NCI-H510A (cell line): ENCODE data around the gene STX3.
"Not testable (repeated sequence)": the region's sequence is repeated elsewhere in the genome, so short reads cannot be mapped to it uniquely, and the experiment has no call there.

Source experiments
- DNase-seq: peaks from one replicate; lab custom pipeline; 2025; lab: John Stamatoyannopoulos, UW

Gene STX3

DNA sequence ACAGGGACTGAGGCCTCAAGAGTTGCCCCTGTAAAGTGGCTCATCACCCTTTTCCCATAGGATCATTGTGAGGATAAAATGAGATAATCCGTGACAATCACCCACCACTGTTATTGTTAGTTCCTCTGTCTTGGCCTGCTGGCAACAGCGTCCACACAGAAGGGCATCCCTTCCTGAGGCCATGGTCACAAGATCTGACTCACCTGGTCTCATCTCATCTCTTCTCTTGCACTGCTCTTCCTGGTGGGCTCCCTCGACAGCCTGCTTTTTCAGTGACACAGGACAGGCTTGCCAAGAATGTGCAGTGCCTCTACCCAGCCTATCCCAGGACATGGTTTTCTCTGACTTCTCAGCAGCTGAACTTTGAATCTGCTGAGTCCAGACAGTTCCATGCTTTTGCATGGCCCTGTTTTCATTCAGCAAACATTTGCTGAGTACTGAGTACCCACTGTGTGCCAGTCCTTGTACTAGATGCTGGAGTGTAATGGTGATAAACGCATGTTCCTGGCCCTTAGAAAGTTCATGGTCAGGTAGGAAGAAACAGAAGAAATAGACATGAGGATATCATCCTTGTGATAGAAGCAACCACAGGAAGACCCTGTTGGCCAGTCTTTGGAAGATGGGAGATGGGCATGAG lies 3.3 kb downstream of the STX3 start:
- DNase-seq = no peak

- DNase-seq = no peak
Observed at GRCh38 chr11:59759900-59760299, 4.7 kb downstream of the STX3 start.

GRCh38 chr11:59760771-59761170 lies 5.6 kb downstream of the STX3 start:
- DNase-seq = no peak

GRCh38 chr11:59761993-59762392 lies 6.8 kb downstream of the STX3 start:
- no peak for DNase-seq

DNA sequence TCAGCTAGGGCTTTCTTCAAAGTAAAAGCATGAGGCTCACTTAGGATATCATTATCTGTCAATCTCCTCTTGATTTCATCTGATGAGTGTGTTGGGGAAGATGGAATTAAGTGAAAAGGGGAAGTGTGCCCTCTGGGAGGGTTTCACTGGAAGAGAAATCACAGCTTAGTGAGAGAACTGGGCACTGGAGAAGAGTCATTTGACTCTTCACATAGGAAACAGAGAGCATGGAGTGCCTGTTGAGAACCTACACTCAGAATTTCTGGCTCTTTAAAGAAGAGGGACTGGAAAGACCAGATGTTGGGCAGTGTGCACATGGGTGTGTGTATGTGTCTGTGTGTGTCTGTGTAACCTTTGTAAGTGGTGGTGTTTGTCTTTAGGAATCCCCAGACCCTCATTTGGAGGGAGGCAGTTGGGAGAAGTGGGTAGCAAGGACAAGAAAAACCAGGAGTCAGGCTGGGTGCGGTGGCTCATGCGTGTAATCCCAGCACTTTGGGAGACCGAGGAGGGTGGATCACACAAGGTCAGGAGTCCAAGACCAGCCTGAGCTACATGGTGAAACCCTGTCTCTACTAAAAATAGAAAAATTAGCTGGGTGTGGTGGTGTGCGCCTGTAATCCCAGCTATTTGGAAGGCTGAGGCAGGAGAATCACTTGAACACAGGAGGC lies 10.0 kb downstream of the STX3 start:
- DNase-seq = no peak

DNA sequence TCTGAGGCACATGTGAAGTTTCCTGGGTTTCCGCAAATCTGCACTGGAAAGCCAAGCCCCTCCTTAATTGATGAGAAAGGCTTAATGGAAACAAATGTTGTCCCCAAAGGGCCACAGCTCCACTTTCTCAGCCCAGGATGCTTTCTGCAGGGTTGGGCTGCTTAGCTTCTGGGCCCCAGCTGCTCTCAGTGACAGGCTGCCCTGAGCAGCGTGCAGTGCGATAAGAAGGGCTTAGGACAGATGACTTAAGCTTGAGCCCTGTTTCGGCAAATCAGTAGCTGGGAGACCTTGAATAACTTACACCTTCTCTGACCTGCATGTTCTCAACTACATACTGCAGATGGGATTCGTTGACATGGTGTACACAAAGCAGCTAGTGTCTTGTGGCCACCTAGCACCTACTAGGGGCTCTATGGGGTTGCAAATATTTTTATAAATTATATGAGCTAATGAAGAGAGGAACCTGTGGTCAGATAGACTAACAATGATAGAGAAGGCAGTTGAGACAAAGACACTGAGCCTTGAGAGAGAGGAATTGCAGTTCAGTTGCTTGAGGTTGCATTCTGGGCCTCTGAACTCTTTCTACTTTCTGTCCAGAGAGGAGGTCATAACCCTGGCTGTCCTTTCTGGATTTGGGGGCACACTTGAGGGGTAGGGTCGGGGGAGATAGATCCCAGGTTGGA lies 11.5 kb downstream of the STX3 start:
- no peak for DNase-seq

GRCh38 chr11:59767225-59767611 lies 12.0 kb downstream of the STX3 start:
- no peak for DNase-seq

- DNase-seq = no peak
Observed at GRCh38 chr11:59769111-59769510, 13.9 kb downstream of the STX3 start.

DNA sequence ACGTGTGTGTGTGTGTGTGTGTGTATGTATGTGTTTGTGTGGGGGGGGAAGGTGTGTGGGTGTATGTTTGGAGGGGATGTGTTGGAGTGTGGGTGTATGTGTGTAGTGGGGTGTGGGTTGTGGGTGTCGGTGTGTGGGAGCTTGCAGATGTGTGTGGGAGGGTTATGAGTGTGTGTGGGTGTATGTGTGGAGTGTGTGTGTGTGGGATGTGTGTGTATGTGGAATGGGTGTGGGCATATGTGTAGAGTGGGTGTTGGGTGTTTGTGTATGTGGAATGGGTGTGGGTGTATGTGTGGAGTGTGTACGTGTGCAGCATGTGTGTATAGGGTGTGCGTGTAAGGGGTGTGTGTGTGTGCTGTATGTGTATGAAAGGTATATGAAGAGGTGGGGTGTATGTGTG lies 14.7 kb downstream of the STX3 start:
- no peak for DNase-seq

DNA sequence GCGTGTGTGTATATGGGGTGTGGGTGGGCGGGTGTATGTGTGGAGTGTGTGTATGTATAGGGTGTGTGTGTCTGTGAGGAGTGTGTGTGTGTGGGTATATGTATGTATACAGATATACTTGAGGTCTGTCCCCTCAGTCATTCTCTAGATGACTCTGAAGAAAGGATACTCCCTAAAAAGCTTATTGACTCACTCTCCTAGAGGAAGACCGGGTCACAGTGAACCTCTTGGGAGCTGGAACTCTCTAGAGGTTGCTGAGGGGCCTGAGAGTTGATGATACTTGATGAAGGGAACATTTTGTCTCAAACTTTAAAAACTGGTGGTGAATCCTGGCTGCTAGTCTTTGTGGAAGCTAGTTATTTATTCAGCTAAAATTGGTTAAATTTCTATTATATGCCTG lies 15.1 kb downstream of the STX3 start:
- no peak for DNase-seq

DNA sequence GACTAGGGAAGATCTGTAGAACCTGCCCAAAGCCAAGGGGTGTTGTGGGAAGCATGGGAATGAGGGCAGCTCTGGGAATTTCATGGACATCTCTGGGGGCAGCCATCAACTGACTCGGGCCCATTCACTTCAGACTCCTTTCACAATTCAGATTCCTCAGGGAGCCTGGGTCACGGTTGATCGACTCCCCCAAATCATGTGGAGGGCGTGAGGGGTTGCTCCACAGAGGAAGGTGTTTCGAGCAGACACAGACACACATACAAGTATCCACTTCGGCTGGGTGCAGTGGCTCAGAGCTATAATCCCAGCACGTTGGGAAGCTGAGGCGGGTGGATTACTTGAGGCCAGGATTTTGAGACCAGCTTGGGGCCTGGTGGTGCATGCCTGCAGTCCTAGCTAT lies 15.7 kb downstream of the STX3 start:
- DNase-seq = no peak

- DNase-seq = no peak
Observed at GRCh38 chr11:59771605-59772004, 16.4 kb downstream of the STX3 start.

DNA sequence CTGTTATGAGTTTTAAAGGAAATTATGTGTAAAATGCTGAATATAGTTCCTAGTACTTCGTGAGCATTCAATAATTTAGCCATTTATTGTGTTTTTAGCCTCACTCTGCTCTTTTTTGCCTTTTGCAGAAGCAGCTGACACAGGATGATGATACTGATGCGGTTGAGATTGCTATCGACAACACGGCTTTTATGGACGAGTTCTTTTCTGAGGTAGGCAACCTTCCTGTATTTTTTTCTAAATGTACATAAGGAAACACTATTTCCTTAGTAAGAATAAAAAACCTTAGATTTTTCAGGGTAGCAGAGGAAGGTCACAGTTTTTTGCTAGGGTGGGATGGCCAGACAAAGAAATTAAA lies 17.9 kb downstream of the STX3 start:
- no peak for DNase-seq

GRCh38 chr11:59776210-59777066 lies 21.3 kb downstream of the STX3 start:
- no peak for DNase-seq

DNA sequence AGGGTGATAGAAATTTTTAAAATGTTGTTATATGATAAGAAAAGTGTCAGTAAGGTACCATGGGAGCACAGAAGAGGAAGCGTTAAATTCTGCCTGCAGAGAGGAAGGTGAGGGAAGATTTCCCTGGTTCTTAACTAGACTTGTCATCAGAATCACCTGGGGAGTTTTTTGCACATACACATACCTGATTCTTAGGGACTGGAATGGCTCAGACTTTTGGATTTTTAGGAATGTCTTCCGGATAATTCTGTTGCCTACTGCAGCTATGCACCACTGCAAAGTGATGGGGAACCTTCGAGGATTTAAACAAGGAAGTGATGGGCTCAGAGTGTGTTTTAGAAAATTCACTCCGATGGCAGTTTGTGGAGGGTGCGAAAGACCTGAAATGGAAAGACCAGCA lies 21.9 kb downstream of the STX3 start:
- DNase-seq = no peak

- DNase-seq = no peak
Observed at GRCh38 chr11:59778122-59778521, 22.9 kb downstream of the STX3 start.

DNA sequence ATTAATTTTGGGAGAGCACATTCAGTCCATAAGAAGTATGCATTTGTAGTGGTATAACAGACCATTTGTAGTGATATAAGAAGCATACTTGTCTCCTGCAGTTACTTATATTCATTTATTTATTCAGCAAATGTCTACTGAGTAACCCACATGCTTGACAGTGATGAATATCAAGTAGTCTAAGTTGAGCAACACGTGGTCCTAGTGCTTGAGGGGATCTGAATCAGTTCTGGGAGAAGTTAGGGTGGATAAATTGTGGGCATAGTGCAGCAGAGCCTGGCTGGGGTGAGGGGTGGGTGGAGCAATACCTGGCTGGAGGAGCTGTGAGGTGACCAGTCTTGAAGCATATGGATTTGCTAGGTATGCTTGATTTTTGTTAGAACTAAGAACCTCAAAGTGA lies 24.3 kb downstream of the STX3 start:
- no peak for DNase-seq

DNA sequence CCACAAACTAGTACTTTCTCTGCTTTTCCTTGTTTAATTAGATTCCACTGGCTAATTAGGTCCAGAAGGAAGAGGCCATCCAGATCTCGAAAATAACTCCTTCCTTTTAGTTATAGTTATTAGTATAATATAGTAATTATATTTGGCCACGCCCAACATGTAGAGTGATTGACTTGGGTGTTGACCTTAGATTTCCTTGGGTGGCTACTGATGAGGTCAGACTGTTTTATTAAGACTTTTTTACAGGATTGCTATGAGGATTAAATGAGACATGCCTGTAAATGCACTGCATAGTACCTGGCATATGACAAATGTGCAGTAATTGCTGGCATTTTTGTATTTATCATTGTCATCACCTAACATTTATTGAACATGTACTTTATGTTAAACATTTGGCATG lies 26.9 kb downstream of the STX3 start:
- no peak for DNase-seq

DNA sequence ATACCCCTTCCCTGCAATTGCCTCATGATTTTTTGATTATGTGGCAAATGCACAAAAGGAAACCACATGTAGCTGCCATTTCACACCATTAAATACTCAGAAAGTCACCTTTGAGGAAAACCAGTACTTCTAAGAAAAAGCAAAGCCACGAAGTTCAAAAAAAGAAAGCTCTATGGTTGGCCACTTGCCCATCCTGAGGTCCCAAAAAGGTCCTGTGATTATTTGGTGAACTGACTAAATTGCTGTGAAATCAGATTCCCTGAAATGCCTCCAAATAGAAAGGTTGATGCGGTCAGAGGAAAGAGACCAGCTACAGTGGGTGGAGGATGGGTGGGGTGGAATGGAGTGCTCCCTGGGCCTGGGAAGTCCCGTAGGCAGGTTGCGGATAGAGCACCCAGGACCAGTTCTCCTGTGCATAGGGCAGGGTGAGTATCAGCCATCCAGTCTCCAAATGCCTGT lies 28.5 kb downstream of the STX3 start:
- DNase-seq = no peak

DNA sequence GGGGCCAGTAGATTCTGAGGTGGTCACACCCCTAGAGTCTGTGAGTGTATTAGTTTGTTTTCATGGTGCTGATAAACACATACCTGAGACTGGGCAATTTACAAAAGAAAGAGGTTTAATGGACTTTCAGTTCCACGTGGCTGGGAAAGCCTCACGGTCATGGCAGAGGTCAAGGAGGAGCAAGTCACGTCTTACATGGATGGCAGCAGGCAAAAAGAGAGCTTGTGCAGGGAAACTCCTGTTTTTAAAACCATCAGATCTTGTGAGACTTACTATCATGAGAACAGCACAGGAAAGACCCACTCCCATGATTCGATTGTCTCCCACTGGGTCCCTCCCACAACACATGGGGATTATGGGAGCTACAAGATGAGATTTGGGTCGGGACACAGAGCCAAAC lies 29.3 kb downstream of the STX3 start:
- not testable (repeated sequence) for DNase-seq

DNA sequence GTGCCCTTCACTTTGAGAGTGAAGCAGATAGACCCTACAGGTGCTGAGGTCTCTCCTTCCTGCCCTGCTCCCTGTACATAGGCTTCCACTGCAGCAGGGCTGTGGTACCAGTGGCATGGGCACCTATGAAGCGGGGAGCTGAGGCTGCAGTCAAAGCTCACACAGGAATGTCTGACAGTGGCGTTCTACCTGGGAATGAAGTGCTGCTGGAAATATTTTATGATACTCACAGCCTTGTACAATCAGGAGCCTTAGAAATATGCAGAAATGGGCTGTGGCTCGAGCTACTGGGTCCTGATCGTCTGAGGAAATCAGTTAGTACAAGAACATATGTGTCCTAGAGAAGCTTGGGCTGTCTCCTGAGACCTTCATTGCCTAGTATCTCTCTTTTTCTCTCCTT lies 30.6 kb downstream of the STX3 start:
- no peak for DNase-seq

- no peak for DNase-seq
Observed at GRCh38 chr11:59787255-59787588, 32.0 kb downstream of the STX3 start.

DNA sequence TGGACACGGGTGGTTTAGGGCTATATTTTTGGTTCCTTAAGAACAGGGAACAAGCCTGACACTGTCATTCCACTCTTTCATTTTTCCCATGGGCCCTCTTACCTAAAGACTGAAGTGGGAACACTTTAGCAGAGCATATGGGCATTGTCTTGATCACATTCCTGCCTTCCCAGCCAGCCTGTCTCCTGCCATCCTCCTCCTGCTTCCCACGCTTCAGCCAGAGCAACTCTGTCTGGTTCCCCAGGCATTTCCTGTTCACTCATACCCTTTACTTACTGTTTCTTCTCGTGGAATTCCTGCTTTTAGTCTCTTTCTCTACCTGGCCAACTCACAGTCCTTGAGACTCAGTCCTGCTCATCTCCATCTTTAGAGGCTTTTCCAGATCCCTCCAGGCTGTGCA lies 32.6 kb downstream of the STX3 start:
- DNase-seq = no peak
